K562 (cell line): ENCODE measurements around the gene AQP2. TPM values are rescaled to one million over a fixed set of nuclear protein-coding genes. Genes with fewer than 3 reads are reported as not detected.

ENCODE experiments used
- BCOR ChIP-seq: fragments of 450-650 bp; IDR thresholded peaks from 2 replicates; pipeline ENCODE4 v1.6.1; 2016
- CBX5 ChIP-seq: IDR thresholded peaks from 2 replicates; pipeline ENCODE4 v1.6.1; 2014; ENCODE audit warnings: low read depth, borderline replicate concordance
- CREBBP ChIP-seq: IDR thresholded peaks from one replicate; pipeline ENCODE4 v1.6.1; 2012; ENCODE audit warnings: low read depth, mild to moderate bottlenecking, control low read depth, inconsistent platforms, low read length
- CREM ChIP-seq: IDR thresholded peaks from 2 replicates; pipeline ENCODE4 v1.6.1; 2014; ENCODE audit warnings: antibody characterized with exemption, low read depth
- EGR1 ChIP-seq: fragments of 450-650 bp; conservative IDR thresholded peaks from 2 replicates; pipeline ENCODE4 v1.6.1; 2017; ENCODE audit warnings: mild to moderate bottlenecking
- ELF4 ChIP-seq: fragments of 450-650 bp; formaldehyde crosslinking; IDR thresholded peaks from 2 replicates; pipeline ENCODE4 v1.4.0; 2022; ENCODE audit warnings: missing genetic modification characterization
- ETV6 ChIP-seq, 3 experiments: fragments of 150-350 bp in 1 of 3; sonication (generic) in 1 of 3; formaldehyde crosslinking in 1 of 3; IDR thresholded peaks; 2 replicates each; pipeline versions ENCODE4 v1.6.1 to v1.8.0; 2014 to 2022; ENCODE audit warnings: borderline replicate concordance in 2 of 3, low read depth in 2 of 3, antibody characterized with exemption in 1 of 3, low read length in 1 of 3, mild to moderate bottlenecking in 1 of 3, missing genetic modification reagents in 1 of 3
- EWSR1 ChIP-seq: fragments of 450-650 bp; IDR thresholded peaks from 2 replicates; pipeline ENCODE4 v1.6.1; 2018; ENCODE audit warnings: borderline replicate concordance, mild to moderate bottlenecking, low read depth, moderate library complexity; ENCODE audit not compliant: partially characterized antibody
- FIP1L1 ChIP-seq: fragments of 200-400 bp; formaldehyde crosslinking; IDR thresholded peaks from 2 replicates; pipeline ENCODE4 v1.6.1; 2018; ENCODE audit warnings: mild to moderate bottlenecking, low read depth, low read length; ENCODE audit not compliant: poor library complexity, severe bottlenecking
- HNRNPL ChIP-seq: fragments of 200-400 bp; formaldehyde crosslinking; IDR thresholded peaks from 2 replicates; pipeline ENCODE4 v1.6.1; 2017; ENCODE audit warnings: low read depth, mild to moderate bottlenecking, low read length
- JUND ChIP-seq, 2 experiments: IDR thresholded peaks; 2 replicates in 1 of 2; 3 replicates in 1 of 2; pipeline ENCODE4 v1.6.1; 2011; ENCODE audit warnings: borderline replicate concordance in 2 of 2, low read depth in 2 of 2, low read length in 2 of 2, improper control_type of control experiment in 1 of 2, missing biosample characterization in 1 of 2, missing genetic modification characterization in 1 of 2, missing genetic modification reagents in 1 of 2
- PTBP1 ChIP-seq: fragments of 200-400 bp; formaldehyde crosslinking; IDR thresholded peaks from 2 replicates; pipeline ENCODE4 v1.6.1; 2017; ENCODE audit warnings: low read depth, low read length
- U2AF2 ChIP-seq: fragments of 200-400 bp; formaldehyde crosslinking; optimal IDR thresholded peaks from 2 replicates; pipeline ENCODE3; 2017; ENCODE audit warnings: low read depth, mild to moderate bottlenecking, low read length
- ZNF143 ChIP-seq: sonication (generic); formaldehyde crosslinking; IDR thresholded peaks from 2 replicates; pipeline ENCODE4 v1.9.0; 2022; ENCODE audit warnings: mild to moderate bottlenecking, missing genetic modification reagents
- ZNF23 ChIP-seq: fragments of 250-450 bp; sonication (Bioruptor Pico); IDR thresholded peaks from 2 replicates; pipeline ENCODE4 v1.4.0; 2020; ENCODE audit warnings: mild to moderate bottlenecking
- ZNF785 ChIP-seq: fragments of 250-450 bp; sonication (Bioruptor Pico); IDR thresholded peaks from 2 replicates; pipeline ENCODE4 v1.4.0; 2020; ENCODE audit warnings: mild to moderate bottlenecking
- polyA plus RNA-seq, 8 experiments: library from polyadenylated mRNA; depleted of rRNA in 4 of 8; stranded (reverse) in 5 of 8; unstranded in 3 of 8; fragments of >200 nt; fragmentation: Nextera tagmentation in 2 of 8; fragmentation: Illumina TruSeq in 1 of 8; extraction: Ambion mirVana in 2 of 8; extraction: Trizol in 1 of 8; gene quantifications; 2 replicates each; pipeline versions ENCODE4 v1.2.1 to v1.2.3, GENCODE V29; 2011 to 2014; ENCODE audit warnings: inconsistent platforms in 1 of 8, missing spikeins in 1 of 8
- total RNA-seq, 7 experiments: library from RNA; depleted of rRNA in 6 of 7; stranded (reverse); fragments of >200 nt in 6 of 7; fragmentation: Illumina TruSeq in 2 of 7; extraction: Trizol in 2 of 7; gene quantifications; 2 replicates each; pipeline versions ENCODE4 v1.2.1 to v1.2.3, GENCODE V29; 2011 to 2021; ENCODE audit warnings: low replicate concordance in 1 of 7
- TF ChIP-seq, protein P1 (sequence below), 3 experiments: fragments of 200-800 bp in 1 of 3; fragments of 250-450 bp in 1 of 3; fragments of 450-650 bp in 1 of 3; sonication (Bioruptor Pico) in 1 of 3; sonication (Bioruptor generic) in 1 of 3; formaldehyde crosslinking in 1 of 3; IDR thresholded peaks; 2 replicates each; pipeline versions ENCODE4 v1.6.1 to v1.8.0; 2016 to 2022; ENCODE audit warnings: mild to moderate bottlenecking in 2 of 3, missing genetic modification characterization in 2 of 3, missing compliant biosample characterization in 1 of 3, moderate library complexity in 1 of 3
- TF ChIP-seq, protein P2 (sequence below): IDR thresholded peaks from 3 replicates; pipeline ENCODE4 v1.6.1; 2011; ENCODE audit warnings: borderline replicate concordance, mild to moderate bottlenecking; ENCODE audit not compliant: insufficient read length, insufficient read depth
- TF ChIP-seq, protein P3 (sequence below): sonication (generic); formaldehyde crosslinking; IDR thresholded peaks from 2 replicates; pipeline ENCODE4 v1.8.1; 2023; ENCODE audit warnings: mild to moderate bottlenecking, missing genetic modification reagents, moderate library complexity
- TF ChIP-seq, protein P4 (sequence below): fragments of 200-400 bp; formaldehyde crosslinking; IDR thresholded peaks from 2 replicates; pipeline ENCODE4 v1.6.1; 2017; ENCODE audit warnings: mild to moderate bottlenecking, low read depth, low read length, moderate library complexity

Gene AQP2
- total and polyA plus RNA-seq, 9 of the 15 experiments (the other 6 are each of a cell fraction or from before 2014, with no cell fraction given), result not detected

DNA sequence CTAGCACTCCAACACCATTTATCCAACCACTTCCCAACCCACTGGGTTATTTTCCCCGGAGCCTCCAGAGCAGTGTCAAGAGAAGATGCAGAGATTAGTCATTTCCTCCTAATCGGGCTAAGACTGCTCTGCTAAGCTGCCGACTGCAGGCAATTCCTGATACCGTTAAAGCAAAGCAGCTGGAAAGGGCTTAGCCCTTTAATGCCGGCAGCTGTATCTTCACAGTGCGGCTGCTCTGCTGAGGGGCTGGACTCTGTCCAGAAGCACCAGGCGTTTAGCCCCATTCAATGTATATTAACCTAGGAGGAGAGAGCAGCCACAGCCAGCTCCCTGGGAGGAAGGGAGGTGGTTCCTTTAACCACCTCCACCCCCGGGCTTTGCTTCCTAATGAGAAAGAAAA is 33.4 kb downstream of the AQP2 start (continued):
- TF ChIP-seq, protein P1, sequence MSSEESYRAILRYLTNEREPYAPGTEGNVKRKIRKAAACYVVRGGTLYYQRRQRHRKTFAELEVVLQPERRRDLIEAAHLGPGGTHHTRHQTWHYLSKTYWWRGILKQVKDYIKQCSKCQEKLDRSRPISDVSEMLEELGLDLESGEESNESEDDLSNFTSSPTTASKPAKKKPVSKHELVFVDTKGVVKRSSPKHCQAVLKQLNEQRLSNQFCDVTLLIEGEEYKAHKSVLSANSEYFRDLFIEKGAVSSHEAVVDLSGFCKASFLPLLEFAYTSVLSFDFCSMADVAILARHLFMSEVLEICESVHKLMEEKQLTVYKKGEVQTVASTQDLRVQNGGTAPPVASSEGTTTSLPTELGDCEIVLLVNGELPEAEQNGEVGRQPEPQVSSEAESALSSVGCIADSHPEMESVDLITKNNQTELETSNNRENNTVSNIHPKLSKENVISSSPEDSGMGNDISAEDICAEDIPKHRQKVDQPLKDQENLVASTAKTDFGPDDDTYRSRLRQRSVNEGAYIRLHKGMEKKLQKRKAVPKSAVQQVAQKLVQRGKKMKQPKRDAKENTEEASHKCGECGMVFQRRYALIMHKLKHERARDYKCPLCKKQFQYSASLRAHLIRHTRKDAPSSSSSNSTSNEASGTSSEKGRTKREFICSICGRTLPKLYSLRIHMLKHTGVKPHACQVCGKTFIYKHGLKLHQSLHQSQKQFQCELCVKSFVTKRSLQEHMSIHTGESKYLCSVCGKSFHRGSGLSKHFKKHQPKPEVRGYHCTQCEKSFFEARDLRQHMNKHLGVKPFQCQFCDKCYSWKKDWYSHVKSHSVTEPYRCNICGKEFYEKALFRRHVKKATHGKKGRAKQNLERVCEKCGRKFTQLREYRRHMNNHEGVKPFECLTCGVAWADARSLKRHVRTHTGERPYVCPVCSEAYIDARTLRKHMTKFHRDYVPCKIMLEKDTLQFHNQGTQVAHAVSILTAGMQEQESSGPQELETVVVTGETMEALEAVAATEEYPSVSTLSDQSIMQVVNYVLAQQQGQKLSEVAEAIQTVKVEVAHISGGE (CRISPR knock-in tag; IDR thresholded peaks at IDR 0.05), result peak in 1 of 3 experiments; percentile 22; a peak in 1 of 6 replicates
- TF ChIP-seq PTBP1 (no peak), EWSR1 (no peak), CREM (no peak), ZNF785 (CRISPR knock-in tag) (no peak), CBX5 (no peak), JUND (IDR thresholded peaks at IDR 0.05; ENCODE audit: borderline replicate concordance, low read depth, low read length) (peak; percentile 51; the same call in 1 of the 2 replicates), JUND (tag; IDR thresholded peaks at IDR 0.05; ENCODE audit: borderline replicate concordance, low read depth, low read length) (peak; percentile 59; the same call in 1 of the 3 replicates), U2AF2 (no peak), BCOR (no peak), EGR1 (no peak), ETV6 (IDR thresholded peaks at IDR 0.05; ENCODE audit: borderline replicate concordance in 1 of 2, low read depth in 2 of 2, low read length in 1 of 2) (no peak), ETV6 (CRISPR knock-in tag; IDR thresholded peaks at IDR 0.05; ENCODE audit: borderline replicate concordance) (no peak), FIP1L1 (no peak), CREBBP (no peak), ELF4 (CRISPR knock-in tag) (no peak), ZNF143 (CRISPR knock-in tag) (no peak), ZNF23 (CRISPR knock-in tag) (no peak), HNRNPL (no peak)
- TF ChIP-seq, protein P2, sequence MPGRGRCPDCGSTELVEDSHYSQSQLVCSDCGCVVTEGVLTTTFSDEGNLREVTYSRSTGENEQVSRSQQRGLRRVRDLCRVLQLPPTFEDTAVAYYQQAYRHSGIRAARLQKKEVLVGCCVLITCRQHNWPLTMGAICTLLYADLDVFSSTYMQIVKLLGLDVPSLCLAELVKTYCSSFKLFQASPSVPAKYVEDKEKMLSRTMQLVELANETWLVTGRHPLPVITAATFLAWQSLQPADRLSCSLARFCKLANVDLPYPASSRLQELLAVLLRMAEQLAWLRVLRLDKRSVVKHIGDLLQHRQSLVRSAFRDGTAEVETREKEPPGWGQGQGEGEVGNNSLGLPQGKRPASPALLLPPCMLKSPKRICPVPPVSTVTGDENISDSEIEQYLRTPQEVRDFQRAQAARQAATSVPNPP, result no peak
- TF ChIP-seq, protein P3, sequence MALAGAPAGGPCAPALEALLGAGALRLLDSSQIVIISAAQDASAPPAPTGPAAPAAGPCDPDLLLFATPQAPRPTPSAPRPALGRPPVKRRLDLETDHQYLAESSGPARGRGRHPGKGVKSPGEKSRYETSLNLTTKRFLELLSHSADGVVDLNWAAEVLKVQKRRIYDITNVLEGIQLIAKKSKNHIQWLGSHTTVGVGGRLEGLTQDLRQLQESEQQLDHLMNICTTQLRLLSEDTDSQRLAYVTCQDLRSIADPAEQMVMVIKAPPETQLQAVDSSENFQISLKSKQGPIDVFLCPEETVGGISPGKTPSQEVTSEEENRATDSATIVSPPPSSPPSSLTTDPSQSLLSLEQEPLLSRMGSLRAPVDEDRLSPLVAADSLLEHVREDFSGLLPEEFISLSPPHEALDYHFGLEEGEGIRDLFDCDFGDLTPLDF, result no peak
- TF ChIP-seq, protein P4, sequence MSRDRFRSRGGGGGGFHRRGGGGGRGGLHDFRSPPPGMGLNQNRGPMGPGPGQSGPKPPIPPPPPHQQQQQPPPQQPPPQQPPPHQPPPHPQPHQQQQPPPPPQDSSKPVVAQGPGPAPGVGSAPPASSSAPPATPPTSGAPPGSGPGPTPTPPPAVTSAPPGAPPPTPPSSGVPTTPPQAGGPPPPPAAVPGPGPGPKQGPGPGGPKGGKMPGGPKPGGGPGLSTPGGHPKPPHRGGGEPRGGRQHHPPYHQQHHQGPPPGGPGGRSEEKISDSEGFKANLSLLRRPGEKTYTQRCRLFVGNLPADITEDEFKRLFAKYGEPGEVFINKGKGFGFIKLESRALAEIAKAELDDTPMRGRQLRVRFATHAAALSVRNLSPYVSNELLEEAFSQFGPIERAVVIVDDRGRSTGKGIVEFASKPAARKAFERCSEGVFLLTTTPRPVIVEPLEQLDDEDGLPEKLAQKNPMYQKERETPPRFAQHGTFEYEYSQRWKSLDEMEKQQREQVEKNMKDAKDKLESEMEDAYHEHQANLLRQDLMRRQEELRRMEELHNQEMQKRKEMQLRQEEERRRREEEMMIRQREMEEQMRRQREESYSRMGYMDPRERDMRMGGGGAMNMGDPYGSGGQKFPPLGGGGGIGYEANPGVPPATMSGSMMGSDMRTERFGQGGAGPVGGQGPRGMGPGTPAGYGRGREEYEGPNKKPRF, result no peak
